ENCODE data around the gene CFAP47.

- TF ChIP-seq, protein P1, sequence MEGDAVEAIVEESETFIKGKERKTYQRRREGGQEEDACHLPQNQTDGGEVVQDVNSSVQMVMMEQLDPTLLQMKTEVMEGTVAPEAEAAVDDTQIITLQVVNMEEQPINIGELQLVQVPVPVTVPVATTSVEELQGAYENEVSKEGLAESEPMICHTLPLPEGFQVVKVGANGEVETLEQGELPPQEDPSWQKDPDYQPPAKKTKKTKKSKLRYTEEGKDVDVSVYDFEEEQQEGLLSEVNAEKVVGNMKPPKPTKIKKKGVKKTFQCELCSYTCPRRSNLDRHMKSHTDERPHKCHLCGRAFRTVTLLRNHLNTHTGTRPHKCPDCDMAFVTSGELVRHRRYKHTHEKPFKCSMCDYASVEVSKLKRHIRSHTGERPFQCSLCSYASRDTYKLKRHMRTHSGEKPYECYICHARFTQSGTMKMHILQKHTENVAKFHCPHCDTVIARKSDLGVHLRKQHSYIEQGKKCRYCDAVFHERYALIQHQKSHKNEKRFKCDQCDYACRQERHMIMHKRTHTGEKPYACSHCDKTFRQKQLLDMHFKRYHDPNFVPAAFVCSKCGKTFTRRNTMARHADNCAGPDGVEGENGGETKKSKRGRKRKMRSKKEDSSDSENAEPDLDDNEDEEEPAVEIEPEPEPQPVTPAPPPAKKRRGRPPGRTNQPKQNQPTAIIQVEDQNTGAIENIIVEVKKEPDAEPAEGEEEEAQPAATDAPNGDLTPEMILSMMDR (conservative IDR thresholded peaks at IDR 0.05; ENCODE audit: low read depth, low read length): no peak
- no peak for TF ChIP-seq EZH2 (IDR thresholded peaks at IDR 0.05; ENCODE audit: borderline replicate concordance, low read depth, low read length, poor library complexity, severe bottlenecking)
Measured at GRCh38 chrX:36388901-36389300, 469.4 kb downstream of the CFAP47 start.
